GM12801 (cell line): ENCODE measurements around the gene CCR2.

ENCODE experiments used
- CTCF ChIP-seq: IDR thresholded peaks from one replicate; pipeline ENCODE4 v1.5.1; 2011; ENCODE audit warnings: control low read depth; ENCODE audit not compliant: insufficient read length; ENCODE audit errors: extremely low read depth

The CCR2 gene

GRCh38 chr3:46401579-46401978 is 47.7 kb downstream of the CCR2 start:
- TF ChIP-seq CTCF = no peak

GRCh38 chr3:46405301-46406019 is 51.5 kb downstream of the CCR2 start:
- no peak for TF ChIP-seq CTCF

GRCh38 chr3:46406443-46406787 is 52.5 kb downstream of the CCR2 start:
- TF ChIP-seq CTCF = no peak

- no peak for TF ChIP-seq CTCF
Measured at GRCh38 chr3:46406788-46407611, 53.1 kb downstream of the CCR2 start, which contains the start of the genes CCR5AS and CCRL2. CCR5AS (minus strand) TSS chr3:46407066. CCRL2 (plus strand) TSS chr3:46407259; CDS start chr3:46408080, 821 bp downstream.

GRCh38 chr3:46407970-46408369 is 54.1 kb downstream of the CCR2 start:
- TF ChIP-seq CTCF = no peak

GRCh38 chr3:46408853-46409252 is 54.9 kb downstream of the CCR2 start:
- no peak for TF ChIP-seq CTCF

GRCh38 chr3:46409739-46410489 is 56.0 kb downstream of the CCR2 start:
- TF ChIP-seq CTCF = no peak
